8988T (cell line): ENCODE measurements around the gene ATAD3C.
"Not testable (repeated sequence)": the region's sequence is repeated elsewhere in the genome, so short reads cannot be mapped to it uniquely, and the experiment has no call there.

Experiments
- DNase-seq: peaks from one replicate; pipeline ENCODE4 v3.0.0; 2011

The ATAD3C gene, protein sequence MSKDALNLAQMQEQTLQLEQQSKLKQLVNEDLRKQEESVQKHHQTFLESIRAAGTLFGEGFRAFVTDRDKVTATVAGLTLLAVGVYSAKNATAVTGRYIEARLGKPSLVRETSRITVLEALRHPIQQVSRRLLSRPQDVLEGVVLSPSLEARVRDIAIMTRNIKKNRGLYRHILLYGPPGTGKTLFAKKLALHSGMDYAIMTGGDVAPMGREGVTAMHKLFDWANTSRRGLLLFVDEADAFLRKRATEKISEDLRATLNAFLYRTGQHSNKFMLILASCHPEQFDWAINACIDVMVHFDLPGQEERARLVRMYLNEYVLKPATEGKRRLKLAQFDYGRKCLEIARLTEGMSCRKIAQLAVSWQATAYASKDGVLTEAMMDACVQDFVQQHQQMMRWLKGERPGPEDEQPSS

DNA sequence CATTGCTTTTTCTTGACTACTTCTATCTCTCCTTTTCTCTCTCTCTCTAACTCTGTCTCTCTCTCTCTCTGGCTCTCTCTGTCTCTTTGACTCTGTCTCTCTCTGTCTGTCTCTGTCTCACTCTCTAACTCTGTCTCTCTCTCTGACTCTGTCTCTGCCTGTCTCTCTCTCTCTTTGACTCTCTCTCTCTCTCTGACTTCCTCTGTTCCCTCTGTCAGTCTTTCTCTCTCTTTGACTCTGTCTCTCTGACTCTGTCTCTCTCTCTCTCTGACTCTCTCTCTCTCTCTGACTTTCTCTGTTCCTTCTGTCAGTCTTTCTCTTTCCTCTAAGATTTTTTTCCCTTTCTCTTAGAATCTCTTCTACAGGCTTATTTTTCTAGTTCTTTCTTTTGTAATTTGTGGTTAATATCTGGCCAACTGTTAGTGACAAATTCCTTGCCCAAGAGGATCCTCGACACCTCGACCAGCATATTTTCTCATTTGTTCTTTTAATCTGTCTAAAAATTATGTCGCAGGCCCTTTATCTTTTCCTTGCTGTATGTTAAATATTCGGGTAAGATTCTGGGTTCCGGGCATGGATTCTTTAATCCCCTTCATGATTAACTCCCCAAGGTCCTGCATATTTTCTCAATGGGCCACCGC, at the start of gene ATAD3C:
TSS of gene ATAD3C (plus strand) at position 591 of the 641 bp plus-strand sequence. CDS start 995 bp downstream, outside the sequence.
- DNase-seq = no peak

DNA sequence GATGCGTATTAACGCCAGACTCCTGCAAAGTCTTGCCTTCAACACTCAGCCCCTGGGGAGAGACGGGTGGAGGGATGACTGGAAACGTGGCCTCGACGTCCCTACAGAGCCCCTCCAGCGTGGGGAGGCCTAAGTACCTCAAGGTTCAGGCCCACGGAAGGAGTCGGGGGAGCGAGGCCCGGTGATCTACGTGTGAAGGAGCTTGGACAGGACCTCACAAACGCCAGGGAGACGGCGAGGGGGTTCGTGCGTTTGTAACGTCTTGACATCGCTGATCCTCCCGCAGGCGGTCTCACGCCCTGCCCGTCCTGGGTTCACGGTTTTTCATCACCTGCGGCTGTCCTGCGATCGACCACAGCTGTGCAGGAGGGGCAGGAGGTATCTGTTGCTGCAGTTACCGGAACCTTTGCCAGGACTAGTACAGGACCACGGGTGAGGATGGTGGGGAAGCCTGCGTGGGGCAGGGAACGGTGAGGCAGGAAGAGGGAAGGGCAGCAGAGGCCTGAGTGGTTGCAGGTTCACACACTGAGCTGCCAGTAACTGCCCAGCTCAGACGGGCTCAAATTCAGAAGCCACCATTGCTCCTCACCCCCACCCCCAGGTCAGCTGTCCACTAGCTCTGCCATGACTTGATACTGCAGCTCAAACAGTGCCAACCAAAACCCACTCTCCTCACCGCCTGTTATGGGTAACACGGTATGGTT, 49.5 kb upstream of the ATAD3C start:
- no peak for DNase-seq

DNA sequence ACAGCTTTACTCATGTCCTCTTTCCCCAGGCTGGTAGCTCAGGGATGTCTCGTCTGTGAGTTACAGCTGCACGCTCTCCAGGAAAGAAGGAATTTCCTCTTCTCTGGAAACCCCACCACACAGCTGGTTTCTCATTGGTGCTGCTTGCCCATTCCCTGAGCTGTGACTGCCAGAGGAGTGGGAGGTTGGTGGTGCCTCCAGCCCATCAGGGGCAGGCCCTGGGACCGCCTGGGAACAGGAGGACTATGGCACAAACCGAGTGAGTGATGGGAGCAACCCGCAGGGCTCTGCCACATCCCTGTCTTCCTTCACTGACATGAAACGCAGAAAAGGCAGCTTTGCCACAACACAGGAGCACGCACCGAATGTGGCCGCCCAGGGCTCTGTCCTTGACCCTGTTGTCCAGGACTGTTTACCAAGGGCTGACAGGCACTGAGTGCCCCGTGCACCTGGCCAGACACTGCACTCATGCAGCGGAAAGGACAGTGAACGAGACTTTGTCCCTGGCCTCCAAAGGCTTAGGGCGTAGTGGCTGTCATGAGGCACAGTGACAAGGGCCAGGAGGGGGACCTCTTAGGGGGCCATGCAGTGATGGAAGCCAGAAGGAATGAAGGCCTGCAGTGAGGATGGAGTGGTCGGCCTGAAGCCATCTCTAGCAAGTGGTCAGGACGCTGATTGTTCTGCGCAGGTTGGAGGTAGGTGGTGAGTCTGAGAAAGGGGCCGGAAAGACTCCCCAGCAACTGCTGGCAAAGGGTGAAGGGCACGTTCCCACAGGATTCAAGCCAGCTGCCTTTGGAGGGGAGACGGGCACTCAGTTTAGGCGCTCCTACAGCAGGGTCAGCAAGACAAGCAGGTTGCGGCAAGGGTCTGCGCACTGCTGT, 48.7 kb upstream of the ATAD3C start:
- no peak for DNase-seq

DNA sequence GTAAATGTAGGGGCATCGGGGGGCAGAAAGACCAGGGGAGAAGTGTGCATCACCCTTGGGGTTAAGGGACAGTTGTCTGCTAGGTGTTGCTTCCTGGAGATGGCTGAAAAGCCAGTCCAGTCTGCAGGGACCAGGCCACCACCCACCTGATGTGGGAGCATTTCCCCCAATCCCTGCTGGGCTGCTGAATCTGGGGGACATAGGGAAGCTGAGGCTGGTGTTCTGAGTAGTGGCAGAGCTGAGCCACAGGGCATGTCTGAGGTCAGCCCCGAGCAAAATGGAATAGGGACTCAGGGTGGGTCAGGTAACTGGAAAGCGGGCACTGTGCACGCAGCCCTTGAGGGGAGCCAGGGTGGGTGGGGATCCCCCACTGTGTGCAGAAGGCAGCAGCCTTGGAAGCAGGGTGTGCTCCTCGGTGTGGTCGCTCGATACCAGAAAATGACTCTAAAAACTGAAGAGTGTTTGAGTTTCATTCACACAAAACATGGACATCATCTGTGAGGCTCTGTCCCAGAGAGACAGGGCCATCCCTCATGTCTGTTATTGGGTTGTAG, 48.0 kb upstream of the ATAD3C start:
- no peak for DNase-seq

DNA sequence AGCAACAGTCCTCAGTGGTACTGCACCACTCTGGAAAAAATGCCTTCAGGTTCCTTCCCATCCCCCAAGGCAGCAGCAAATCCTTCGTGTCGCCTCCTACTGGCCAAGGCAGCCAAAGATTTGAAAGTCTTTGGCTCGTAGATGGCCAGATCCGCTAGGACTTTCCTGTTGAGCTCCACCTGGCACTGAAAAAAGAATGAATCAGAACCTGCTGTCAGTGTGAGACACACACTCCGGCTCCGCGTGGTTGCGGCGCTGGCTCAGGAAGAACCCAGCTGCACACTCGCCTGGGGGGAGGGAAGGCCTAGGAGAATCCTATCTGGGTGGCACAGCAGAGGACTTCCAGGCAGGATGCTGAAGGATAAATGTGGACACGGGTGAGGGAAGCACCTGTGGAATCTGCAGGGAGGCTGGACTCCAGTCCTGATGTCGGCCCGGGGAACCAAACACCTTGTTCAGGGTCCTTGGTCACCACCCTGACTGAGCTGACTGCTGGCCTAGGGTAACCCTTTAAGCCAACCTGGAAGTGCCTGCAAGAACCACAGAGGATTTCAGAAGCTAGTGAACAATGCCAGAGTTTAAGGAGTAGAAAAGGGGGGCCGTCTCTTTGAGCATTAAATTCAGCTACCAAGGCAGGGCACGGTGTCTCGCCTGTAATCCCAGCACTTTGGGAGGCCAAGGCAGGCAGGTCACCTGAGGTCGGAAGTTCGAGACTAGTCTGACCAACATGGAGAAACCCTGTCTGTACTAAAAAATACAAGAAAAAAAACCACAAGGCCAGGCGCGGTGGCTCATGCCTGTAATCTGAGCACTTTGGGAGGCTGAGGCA, 47.2 kb upstream of the ATAD3C start:
- peak; percentile 63 for DNase-seq

DNA sequence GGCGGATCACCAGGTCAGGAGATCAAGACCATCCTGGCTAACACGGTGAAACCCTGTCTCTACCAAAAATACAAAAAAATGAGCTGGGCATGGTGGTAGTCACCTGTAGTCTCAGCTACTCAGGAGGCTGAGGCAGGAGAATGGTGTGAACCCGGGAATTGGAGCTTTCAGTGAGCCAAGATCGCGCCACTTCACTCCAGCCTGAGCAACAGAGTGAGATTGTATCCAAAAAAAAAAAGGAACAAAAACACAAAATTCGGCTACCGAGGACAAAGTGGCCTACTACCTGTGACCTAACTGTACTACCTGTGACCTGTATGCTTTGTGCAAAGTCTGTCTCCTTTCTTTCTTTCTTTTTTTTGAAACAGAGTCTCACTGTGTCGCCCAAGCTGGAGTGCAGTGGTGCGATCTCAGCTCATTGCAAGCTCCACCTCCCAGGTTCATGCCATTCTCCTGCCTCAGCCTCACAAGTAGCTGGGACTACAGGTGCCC, 46.5 kb upstream of the ATAD3C start:
- DNase-seq = not testable (repeated sequence)

DNA sequence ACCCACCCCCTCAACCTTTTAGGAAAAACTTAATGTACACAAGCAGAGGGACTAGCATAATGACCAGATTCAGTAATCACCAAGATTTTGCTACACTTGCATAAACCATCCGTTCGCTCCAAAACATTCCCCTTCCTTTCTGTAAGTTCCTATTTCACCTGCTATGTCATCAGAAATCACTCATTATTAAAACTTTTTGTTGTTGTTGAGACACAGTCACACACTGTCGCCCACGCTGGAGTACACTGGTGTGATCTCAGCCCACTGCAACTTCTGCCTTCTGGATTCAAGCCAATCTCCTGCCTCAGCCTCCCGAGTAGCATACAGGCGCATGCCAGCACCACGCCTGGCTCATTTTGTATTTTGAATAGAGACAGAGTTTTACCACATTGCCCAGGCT, 45.8 kb upstream of the ATAD3C start:
- DNase-seq = no peak

DNA sequence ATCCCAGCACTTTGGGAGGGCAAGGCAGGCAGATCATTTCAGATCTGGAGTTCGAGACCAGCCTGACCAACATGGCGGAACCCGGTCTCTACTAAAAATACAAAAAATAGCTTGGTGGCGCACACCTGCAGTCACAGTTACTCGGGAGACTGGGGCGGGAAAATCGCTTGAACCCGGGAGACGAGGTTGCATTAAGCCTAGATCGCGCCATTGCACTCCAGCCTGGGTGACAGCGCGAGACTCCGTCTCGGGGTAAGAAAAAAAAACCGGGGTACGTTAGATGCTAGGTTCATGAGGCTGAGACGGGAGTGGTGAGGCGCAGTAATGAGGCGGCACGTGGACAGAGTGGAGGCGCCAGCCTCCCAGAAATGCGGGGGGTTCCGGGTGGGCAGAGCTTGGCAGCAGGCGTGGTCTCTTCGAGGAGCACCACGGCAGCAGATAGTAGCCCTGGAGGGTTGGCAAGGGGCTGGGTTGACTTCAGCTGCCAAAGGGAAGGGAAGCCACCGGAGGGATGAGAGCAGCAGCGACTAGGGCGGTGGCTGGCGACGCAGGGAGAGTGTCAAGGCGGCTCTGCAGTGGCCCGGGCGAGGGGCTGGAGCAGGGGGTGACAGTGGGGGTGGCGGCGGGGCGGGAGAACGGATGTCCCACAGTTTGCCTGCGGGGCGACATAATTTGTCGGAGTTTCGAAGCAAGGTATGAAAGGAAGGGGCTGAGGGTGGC, 43.2 kb upstream of the ATAD3C start:
- DNase-seq = no peak

DNA sequence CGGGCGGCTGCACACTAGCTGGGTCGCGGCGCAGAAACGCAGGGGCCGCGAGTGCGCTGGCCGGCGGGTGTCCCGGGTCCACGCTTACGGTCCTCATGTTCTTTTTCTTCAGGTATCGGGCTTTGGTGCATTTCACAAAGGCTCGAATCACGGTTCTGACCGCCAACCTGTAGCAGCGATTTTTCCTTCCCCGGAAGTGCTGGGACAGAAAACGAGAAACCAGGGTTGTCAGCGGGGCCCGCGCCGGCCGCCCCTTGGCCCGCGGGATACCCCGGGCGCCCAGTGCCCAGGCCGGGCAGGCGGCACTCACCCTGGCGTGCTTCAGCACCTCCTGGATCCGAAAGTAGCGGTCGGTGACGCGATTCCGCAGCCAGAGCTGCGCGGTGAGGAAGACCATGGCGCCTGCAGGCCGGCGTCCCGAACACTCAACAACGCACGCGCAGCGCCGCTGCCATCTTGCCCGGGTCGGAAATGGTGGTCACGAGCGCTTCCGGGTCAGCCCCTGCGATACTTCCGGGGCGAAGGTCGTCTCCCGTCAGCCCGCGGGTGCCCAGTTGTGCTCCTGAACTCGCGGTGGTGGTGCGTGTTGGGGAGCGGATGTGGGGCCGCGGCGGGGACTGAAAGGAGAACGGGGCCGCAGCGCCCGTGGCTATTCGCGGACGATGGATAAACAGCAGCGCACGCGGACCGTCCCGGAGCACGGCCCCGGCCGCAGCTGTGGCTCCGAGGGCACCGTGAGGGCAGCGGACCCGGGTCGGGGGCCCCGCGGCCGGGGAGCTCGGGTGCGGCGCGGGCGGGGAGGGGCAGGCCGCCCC, 42.5 kb upstream of the ATAD3C start, which contains the start of gene MRPL20:
TSS of gene MRPL20 (minus strand) at position 473 of the 815 bp plus-strand sequence. CDS start at position 397, 76 bp downstream.
- peak; percentile 89 for DNase-seq

DNA sequence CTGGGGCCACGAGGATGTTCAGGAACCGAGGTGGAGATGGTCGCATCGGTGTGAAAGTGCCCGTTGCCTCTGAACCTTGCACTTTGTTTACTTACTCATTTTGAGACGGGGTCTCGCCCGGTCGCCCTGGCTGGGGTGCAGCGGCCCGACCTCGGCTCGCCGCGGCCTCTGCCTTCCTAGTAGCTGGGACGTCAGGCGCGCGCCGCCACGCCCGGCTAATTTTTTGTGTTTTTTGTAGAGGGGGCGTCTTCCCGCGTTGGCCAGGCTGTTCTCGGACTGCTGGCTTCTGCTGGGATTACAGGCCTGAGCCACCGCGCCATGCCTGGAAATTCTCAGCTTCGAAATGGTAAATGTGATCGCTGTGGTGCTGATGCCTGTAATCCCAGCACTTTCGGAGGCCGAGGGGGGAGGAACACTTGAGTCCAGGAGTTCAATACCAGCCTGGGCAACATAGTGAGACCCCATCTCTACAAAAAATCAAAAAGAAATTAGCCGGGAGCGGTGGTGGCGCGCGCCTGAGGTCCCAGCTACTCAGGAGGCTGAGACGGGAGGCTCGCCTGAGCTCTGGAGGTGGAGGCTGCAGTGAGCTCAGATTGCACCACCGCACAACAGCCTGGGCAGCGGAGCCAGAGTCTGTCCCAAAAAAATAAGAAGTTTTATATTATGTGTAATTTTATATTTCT, 41.7 kb upstream of the ATAD3C start:
- no peak for DNase-seq

DNA sequence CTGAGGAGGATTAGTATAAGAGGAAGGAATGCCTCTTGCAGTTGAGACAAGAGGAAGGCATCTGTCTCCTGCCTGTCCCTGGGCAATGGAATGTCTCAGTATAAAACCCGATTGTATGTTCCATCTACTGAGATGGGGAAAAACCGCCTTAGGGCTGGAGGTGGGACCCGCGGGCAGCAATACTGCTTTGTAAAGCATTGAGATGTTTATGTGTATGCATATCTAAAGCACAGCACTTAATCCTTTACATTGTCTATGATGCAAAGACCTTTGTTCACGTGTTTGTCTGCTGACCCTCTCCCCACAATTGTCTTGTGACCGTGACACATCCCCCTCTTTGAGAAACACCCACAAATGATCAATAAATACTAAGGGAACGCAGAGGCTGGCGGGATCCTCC, 39.3 kb upstream of the ATAD3C start:
- not testable (repeated sequence) for DNase-seq

DNA sequence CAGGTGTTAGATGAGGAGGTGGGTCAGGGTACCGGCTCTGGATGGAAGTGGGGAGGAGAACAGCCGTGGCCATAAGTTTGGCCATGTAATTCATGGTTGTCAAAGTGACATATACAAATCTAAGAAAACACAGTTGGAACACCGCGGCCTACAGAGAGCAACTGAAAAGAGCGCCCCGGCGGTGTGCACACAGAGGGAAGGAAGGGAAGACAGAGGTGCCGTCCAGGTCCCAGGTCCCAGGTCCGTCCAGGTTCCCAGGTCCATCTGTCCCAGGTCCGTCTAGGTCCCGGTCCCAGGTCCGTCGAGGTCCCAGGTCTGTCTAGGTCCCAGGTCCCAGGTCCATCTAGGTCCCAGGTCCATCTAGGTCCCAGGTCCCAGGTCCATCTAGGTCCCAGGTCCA, 37.9 kb upstream of the ATAD3C start:
- DNase-seq = no peak

DNA sequence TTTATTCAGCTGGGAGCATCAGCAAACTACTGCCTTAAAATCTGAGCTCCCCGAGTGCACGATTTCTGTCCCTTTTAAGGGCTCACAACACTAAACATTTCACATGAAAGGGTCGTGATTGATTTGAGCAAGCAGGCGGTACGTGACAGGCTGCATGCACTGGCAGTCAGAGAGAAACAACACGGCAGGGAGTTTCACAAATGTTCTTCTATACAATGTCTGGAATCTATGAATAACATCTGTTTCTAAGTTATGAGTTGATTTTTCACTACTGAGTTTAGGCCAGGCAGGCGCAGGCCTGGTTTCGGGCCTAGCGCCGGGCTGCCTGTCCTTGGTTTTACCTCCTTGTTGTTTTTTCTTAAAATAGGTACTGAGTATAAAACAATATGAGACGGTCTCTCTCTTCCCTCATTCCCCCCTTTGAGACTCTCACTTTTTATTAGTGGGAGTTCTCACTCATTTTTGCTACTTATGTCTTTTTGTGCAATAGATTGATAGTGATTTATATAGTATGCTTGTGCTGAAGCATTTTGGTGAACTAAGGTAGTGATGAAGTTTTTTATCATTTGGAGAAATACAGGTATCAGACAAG, 37.1 kb upstream of the ATAD3C start:
- DNase-seq = not testable (repeated sequence)

DNA sequence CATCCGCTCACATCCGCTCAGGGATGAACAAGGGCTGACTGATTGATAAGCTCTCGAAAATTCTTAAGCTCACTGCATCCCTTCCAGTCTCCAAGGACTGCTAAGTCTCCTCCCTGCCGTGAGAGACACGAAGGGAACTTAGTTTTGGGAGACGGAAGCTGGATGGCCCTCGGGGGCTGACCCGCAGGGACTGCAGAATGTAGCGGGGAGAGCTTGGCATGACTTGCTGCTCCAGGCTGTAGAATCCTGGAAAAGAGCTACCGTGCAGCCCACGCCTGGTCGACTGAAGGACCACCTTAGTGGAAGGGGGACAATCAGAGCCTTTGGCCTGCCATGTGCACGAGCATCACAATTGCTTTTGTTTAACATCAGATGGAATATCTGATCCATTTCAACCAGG, 33.7 kb upstream of the ATAD3C start:
- no peak for DNase-seq

DNA sequence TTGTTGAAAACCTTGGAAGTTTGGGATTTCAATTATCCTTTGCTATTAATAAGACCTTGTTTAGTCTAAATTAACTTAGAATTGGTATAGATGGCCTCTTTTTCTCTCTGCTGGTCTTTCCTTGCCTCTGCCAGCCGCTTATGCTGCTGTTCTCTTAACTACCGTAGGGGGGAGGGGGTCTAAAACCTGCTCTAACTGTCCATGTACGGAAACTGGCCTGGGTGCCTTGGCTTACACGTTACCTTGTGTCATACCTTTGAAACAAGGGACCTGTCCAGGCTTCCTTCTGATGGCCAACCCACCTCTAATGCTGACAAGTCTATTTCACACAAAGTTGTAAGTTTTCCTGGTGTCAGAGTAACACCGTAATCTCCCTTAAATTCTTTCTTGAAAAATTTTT, 32.1 kb upstream of the ATAD3C start:
- DNase-seq = not testable (repeated sequence)

DNA sequence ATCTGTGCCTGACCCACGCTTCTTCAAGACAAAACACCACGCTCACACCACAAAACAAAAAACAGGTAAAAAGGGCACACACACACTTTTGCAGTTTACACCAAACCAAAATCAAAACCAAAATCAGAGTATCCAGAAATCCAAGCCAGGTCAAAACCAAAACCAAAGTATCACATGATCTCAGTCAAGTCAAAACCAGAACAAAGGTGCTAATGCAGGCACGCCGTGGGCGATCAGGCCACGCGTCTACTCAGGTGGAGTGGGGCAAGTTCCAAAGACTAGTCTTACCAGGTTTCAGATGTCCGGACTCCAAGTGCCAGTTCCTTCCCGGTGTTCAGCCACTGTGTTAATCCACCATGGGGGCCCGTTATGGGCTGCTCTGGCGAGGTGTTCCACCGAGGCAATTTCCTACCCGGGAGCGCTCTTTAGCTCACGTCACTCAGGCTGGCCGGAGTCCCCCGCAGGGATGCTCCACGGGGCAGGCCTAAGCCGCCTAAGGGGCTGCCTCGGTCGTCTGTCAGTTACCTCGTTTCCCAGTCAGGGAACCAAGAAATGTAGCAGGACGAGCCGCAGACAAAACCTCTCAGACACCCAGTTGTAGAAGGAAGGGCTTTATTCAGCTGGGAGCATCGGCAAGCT, 31.5 kb upstream of the ATAD3C start:
- not testable (repeated sequence) for DNase-seq

DNA sequence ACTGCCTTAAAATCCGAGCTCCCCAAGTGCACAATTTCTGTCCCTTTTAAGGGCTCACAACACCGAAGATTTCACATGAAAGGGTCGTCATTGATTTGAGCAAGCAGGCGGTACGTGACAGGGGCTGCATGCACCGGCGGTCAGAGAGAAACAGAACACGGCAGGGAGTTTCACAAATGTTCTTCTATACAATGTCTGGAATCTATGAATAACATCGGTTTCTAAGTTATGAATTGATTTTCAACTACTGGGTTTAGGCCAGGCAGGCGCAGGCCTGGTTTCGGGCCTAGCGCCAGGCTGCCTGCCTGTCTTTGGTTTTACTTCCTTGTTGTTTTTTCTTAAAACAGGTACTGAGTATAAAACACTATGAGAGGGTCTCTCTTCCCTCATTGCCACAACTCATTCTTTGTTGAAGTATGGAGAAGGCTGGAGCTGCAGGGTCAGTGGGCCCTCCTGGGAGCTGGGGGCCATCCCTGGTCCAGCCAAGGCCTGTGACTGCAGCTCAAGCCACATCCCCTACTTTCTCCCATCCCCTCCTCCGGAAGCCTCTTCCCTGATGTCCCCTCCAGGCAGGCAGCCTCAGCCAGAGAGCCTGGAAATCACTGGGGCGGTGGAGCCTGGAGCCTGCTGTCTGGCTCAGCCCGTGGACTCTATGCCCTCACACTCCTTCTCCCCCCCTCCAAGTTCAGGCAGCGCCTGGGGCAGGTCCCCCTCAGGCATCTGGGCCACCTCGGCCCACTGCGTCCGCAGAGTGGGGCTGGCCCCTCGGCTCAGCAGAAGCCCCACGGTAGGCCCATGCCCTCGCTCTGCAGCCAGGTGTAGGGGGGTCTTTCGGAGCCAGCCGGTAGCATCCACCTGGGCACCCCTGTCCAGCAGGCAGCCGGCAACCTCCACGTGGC, 30.8 kb upstream of the ATAD3C start:
- no peak for DNase-seq
